ENCODE data around the gene MYH15. TPM values are rescaled to one million over a fixed set of nuclear protein-coding genes. Genes with fewer than 3 reads are reported as not detected.

Gene MYH15
- total and polyA plus RNA-seq, 4 donors, result 0.06 to 0.31 (median 0.25) TPM

DNA sequence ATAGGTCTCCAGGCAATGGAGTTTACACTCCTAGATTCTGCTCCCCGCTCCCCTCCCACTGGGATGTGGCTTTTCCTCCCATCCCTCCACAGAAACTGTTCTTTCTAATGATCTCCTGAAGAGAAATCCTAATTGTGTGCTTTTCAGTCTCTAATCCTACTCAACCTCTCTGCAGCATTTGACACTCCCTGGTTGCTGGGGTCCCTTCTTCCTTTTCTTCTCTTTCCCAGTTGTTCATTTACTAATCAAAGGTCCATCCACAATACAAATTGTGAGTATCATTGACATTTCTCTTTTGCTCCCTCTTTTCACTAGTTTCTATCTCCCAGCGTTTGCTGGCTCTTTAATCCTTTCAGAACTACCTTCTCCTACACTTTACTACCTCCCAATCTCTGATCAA is 6.5 kb upstream of the MYH15 start:
- no peak overlapping the region for H3K27ac ChIP-seq (ENCODE audit: low read depth in 1 of 2, low read length in 1 of 2)
- H3K4me3 ChIP-seq, result no peak overlapping the region
- no peaks in the 10 kb centered on the region for H3K27me3 ChIP-seq (ENCODE audit: control insufficient read depth in 3 of 3, insufficient read depth in 3 of 3, low read length in 2 of 3)
- no peak overlapping the region for H3K9ac ChIP-seq (ENCODE audit: insufficient read depth in 1 of 2, low read length in 2 of 2)
- H3K36me3 ChIP-seq (ENCODE audit: control insufficient read depth in 4 of 4, insufficient read depth in 4 of 4, low read length in 4 of 4), result no peaks in the 10 kb centered on the region
- no peaks in the 10 kb centered on the region for H3K4me1 ChIP-seq (ENCODE audit: control insufficient read depth in 5 of 5, insufficient read depth in 5 of 5, low read length in 5 of 5)
- H3K9me3 ChIP-seq (ENCODE audit: control insufficient read depth in 4 of 4, insufficient read depth in 3 of 4, low read length in 3 of 4), result no peaks in the 10 kb centered on the region
- ATAC-seq (ENCODE audit: insufficient read depth, low FRiP score) (no peak), DNase-seq (no peak)
- 96% methylated on average over 2 of the region's 2 CpGs for WGBS, 2 donors
- TF ChIP-seq, protein P1, sequence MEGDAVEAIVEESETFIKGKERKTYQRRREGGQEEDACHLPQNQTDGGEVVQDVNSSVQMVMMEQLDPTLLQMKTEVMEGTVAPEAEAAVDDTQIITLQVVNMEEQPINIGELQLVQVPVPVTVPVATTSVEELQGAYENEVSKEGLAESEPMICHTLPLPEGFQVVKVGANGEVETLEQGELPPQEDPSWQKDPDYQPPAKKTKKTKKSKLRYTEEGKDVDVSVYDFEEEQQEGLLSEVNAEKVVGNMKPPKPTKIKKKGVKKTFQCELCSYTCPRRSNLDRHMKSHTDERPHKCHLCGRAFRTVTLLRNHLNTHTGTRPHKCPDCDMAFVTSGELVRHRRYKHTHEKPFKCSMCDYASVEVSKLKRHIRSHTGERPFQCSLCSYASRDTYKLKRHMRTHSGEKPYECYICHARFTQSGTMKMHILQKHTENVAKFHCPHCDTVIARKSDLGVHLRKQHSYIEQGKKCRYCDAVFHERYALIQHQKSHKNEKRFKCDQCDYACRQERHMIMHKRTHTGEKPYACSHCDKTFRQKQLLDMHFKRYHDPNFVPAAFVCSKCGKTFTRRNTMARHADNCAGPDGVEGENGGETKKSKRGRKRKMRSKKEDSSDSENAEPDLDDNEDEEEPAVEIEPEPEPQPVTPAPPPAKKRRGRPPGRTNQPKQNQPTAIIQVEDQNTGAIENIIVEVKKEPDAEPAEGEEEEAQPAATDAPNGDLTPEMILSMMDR (IDR thresholded peaks at IDR 0.05; ENCODE audit: control extremely low read depth, extremely low read depth), result no peak

DNA sequence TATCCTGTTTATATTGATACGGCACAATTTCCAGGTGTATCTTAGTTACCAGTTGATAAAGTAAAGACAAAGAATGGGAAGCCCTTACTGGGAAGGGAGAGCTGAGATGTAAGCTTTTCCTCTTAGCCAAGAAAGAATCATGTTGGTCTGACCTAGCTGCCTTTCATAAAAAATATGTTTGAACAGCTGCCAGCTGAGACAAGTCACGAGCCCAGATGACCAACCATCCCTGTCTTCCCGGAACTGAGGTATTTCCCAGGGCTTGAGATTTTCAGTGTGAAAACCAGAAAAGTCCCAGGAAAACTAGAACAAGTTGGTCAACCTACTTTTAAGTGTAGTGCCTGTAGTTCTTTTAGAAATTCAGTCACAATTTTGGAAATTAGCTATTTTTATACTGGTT is 3.6 kb upstream of the MYH15 start:
- H3K27me3 ChIP-seq (ENCODE audit: control insufficient read depth in 3 of 3, insufficient read depth in 3 of 3, low read length in 2 of 3), result no peaks in the 10 kb centered on the region

DNA sequence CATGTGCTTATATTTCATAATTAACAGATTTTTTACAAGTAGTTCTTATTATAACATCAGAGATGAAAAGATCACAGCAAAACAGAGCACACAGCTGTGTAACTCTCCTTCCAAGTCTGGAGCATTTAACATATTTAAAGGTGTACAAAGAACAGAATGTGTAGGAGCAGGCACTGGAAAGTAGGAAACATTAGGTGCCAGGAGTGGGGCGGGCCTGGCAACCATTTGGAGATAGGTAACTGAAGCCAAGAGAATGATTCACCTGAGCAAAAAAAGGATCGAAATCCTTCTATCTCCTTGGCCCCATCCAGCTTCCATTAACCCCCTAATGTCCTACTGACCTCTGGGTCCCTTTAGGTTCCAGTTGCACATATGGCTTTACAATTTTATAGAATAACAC is 2.3 kb upstream of the MYH15 start:
- Histone ChIP-seq H3K27me3 (ENCODE audit: control insufficient read depth in 3 of 3, insufficient read depth in 3 of 3, low read length in 2 of 3) (no peaks in the 10 kb centered on the region), H3K4me1 (ENCODE audit: control insufficient read depth in 5 of 5, insufficient read depth in 5 of 5, low read length in 5 of 5) (no peaks in the 10 kb centered on the region), H3K36me3 (ENCODE audit: control insufficient read depth in 4 of 4, insufficient read depth in 4 of 4, low read length in 4 of 4) (no peaks in the 10 kb centered on the region), H3K9me3 (ENCODE audit: control insufficient read depth in 4 of 4, insufficient read depth in 3 of 4, low read length in 3 of 4) (no peaks in the 10 kb centered on the region), H3K27ac (ENCODE audit: low read depth in 1 of 2, low read length in 1 of 2) (no peak overlapping the region), H3K4me3 (no peak overlapping the region), H3K9ac (ENCODE audit: insufficient read depth in 1 of 2, low read length in 2 of 2) (no peak overlapping the region)
- WGBS, 2 donors, result 69 to 72% methylated on average over 2 of the region's 2 CpGs
- no peak for DNase-seq
- no peak for ATAC-seq (ENCODE audit: insufficient read depth, low FRiP score)
- TF ChIP-seq, protein P1 (IDR thresholded peaks at IDR 0.05; ENCODE audit: control extremely low read depth, extremely low read depth), result no peak

More for the DNA sequence above, 3.6 kb upstream of the MYH15 start:
- no peaks in the 10 kb centered on the region for H3K4me1 ChIP-seq (ENCODE audit: control insufficient read depth in 5 of 5, insufficient read depth in 5 of 5, low read length in 5 of 5)
- ATAC-seq (ENCODE audit: insufficient read depth, low FRiP score) (no peak), DNase-seq (no peak)
- H3K36me3 ChIP-seq (ENCODE audit: control insufficient read depth in 4 of 4, insufficient read depth in 4 of 4, low read length in 4 of 4), result no peaks in the 10 kb centered on the region
- H3K9me3 ChIP-seq (ENCODE audit: control insufficient read depth in 4 of 4, insufficient read depth in 3 of 4, low read length in 3 of 4), result no peaks in the 10 kb centered on the region
- no peak overlapping the region for H3K4me3 ChIP-seq
- H3K9ac ChIP-seq (ENCODE audit: insufficient read depth in 1 of 2, low read length in 2 of 2), result no peak overlapping the region
- TF ChIP-seq, protein P1 (IDR thresholded peaks at IDR 0.05; ENCODE audit: control extremely low read depth, extremely low read depth), result no peak
- WGBS, 2 donors, result 69 to 77% methylated on average over 3 of the region's 3 CpGs
- H3K27ac ChIP-seq (ENCODE audit: low read depth in 1 of 2, low read length in 1 of 2), result no peak overlapping the region

DNA sequence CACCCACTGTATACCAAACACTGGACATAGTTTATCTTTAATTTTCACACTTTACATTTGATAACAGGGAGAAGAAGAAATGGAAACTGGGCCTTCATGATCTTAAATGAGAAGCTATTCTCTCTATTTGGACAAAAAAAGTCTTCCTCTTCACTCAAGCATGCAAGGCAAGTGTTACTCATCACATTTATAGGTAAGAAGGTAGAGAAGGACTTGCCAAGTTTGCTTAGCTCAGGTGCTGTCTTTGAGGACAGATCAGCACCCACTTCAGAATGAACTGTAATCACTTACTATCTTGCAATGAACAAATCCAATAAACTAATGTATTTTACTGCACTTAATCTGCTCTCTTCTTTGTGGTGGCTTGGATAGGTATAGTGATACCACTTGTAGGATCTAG is 1.1 kb upstream of the MYH15 start:
- TF ChIP-seq, protein P1 (IDR thresholded peaks at IDR 0.05; ENCODE audit: control extremely low read depth, extremely low read depth), result no peak
- no peaks in the 10 kb centered on the region for H3K9me3 ChIP-seq (ENCODE audit: control insufficient read depth in 4 of 4, insufficient read depth in 3 of 4, low read length in 3 of 4)
- H3K27ac ChIP-seq (ENCODE audit: low read depth in 1 of 2, low read length in 1 of 2), result no peak overlapping the region
- H3K9ac ChIP-seq (ENCODE audit: insufficient read depth in 1 of 2, low read length in 2 of 2), result no peak overlapping the region
- no peak overlapping the region for H3K4me3 ChIP-seq
- DNase-seq (no peak), ATAC-seq (ENCODE audit: insufficient read depth, low FRiP score) (no peak)
- H3K36me3 ChIP-seq (ENCODE audit: control insufficient read depth in 4 of 4, insufficient read depth in 4 of 4, low read length in 4 of 4), result no peaks in the 10 kb centered on the region
- H3K4me1 ChIP-seq (ENCODE audit: control insufficient read depth in 5 of 5, insufficient read depth in 5 of 5, low read length in 5 of 5), result no peaks in the 10 kb centered on the region
- H3K27me3 ChIP-seq (ENCODE audit: control insufficient read depth in 3 of 3, insufficient read depth in 3 of 3, low read length in 2 of 3), result no peaks in the 10 kb centered on the region

All from lung (tissue), 12 donors.